OCI-LY7 (cell line): ENCODE data around the gene CDCA8.

ENCODE experiments used
- CTCF ChIP-seq: fragments of 200-600 bp; sonication (generic); conservative IDR thresholded peaks from 2 replicates; pipeline ENCODE4 v1.5.1; 2014; ENCODE audit warnings: mild to moderate bottlenecking, antibody characterized with exemption, low read length, moderate library complexity, mixed read lengths
- EZH2phosphoT487 ChIP-seq: fragments of 200-600 bp; sonication (generic); IDR thresholded peaks from 2 replicates; pipeline ENCODE4 v1.6.1; 2018; ENCODE audit warnings: low read depth, borderline replicate concordance, mild to moderate bottlenecking, mixed run types, antibody characterized with exemption, low read length, moderate library complexity, mixed read lengths

GRCh38 chr1:37670133-37670532 is 22.2 kb upstream of the CDCA8 start:
- TF ChIP-seq CTCF (no peak), EZH2phosphoT487 (no peak)
